PC-9 (cell line): ENCODE results near the gene MRO. TPM values are rescaled to one million over a fixed set of nuclear protein-coding genes. Genes with fewer than 3 reads are reported as not detected.

Source experiments
- BruUV-seq: library from RNA; stranded (reverse); fragments of 400-500 nt; replicated peaks from 2 replicates; lab custom pipeline; 2021; lab: Mats Ljungman, UMichigan
- CTCF ChIA-PET: fragments of 300-600 bp; sonication (Branson Sonifier 250); formaldehyde crosslinking; loops from one replicate; lab custom pipeline; 2022; ENCODE audit warnings: antibody characterized with exemption; lab: Charles Lee
- POLR2A ChIA-PET: fragments of 300-600 bp; sonication (Branson Sonifier 250); formaldehyde crosslinking; loops from one replicate; lab custom pipeline; 2022; ENCODE audit warnings: antibody characterized with exemption; ENCODE audit not compliant: unreplicated experiment; lab: Charles Lee
- DNase-seq, 2 experiments: peaks; one replicate each; pipeline versions ENCODE4 v3.0.0 to v3.0.0-alpha.2; 2015 to 2022; ENCODE audit warnings: mixed read lengths in 1 of 2
- H2AFZ ChIP-seq: fragments of 200-600 bp; sonication (generic); 2 replicates; pipeline ENCODE4 v1.8.1; 2017; ENCODE audit warnings: antibody characterized with exemption
- H3F3A ChIP-seq: fragments of 200-600 bp; sonication (generic); 2 replicates; pipeline ENCODE4 v1.8.1; 2017; ENCODE audit warnings: antibody characterized with exemption, mild to moderate bottlenecking, low read depth; ENCODE audit not compliant: insufficient read depth
- H3K27ac ChIP-seq: fragments of 200-600 bp; sonication (generic); 2 replicates; pipeline ENCODE4 v1.6.1; 2016; ENCODE audit warnings: mixed run types
- H3K27me3 ChIP-seq: fragments of 200-600 bp; sonication (generic); 2 replicates; pipeline ENCODE4 v1.6.1; 2016; ENCODE audit warnings: low read depth, mixed run types; ENCODE audit not compliant: insufficient read depth
- H3K36me3 ChIP-seq: fragments of 200-600 bp; sonication (generic); 2 replicates; pipeline ENCODE4 v1.6.1; 2016; ENCODE audit warnings: low read depth, mixed run types
- H3K4me1 ChIP-seq: fragments of 200-600 bp; sonication (generic); replicated peaks from 2 replicates; pipeline ENCODE4 v1.6.1; 2016; ENCODE audit warnings: mixed run types; ENCODE audit not compliant: insufficient read depth
- H3K4me2 ChIP-seq: fragments of 200-600 bp; sonication (generic); 2 replicates; pipeline ENCODE4 v1.6.1; 2017; ENCODE audit warnings: mixed run types
- H3K4me3 ChIP-seq: fragments of 200-600 bp; sonication (generic); 2 replicates; pipeline ENCODE4 v1.6.1; 2016; ENCODE audit warnings: mixed run types
- H3K79me2 ChIP-seq: fragments of 200-600 bp; sonication (generic); 2 replicates; pipeline ENCODE4 v1.6.1; 2017; ENCODE audit warnings: low read depth, mixed run types
- H3K9me2 ChIP-seq: fragments of 200-600 bp; sonication (generic); 2 replicates; pipeline ENCODE4 v1.8.1; 2017; ENCODE audit warnings: mild to moderate bottlenecking; ENCODE audit not compliant: insufficient read depth
- H3K9me3 ChIP-seq: fragments of 200-600 bp; sonication (generic); 2 replicates; pipeline ENCODE4 v1.8.1; 2016; ENCODE audit warnings: low read depth; ENCODE audit not compliant: insufficient read depth
- H4K20me1 ChIP-seq: fragments of 200-600 bp; sonication (generic); 2 replicates; pipeline ENCODE4 v1.8.1; 2017; ENCODE audit not compliant: insufficient read depth
- EZH2 ChIP-seq: fragments of 200-600 bp; sonication (generic); IDR thresholded peaks from 2 replicates; pipeline ENCODE4 v1.8.0; 2017; ENCODE audit warnings: antibody characterized with exemption, low read depth
- intact Hi-C: fragments of 100-400 bp; cut with micrococcal nuclease; formaldehyde crosslinking; loops from one replicate; pipeline ENCODE4 v1.10.0; 2022; ENCODE audit not compliant: unreplicated experiment
- total RNA-seq: library from RNA; stranded (reverse); gene quantifications from 2 replicates; pipeline ENCODE4 v1.2.3, GENCODE V29; 2021
- TF ChIP-seq, protein P1 (sequence below): fragments of 200-600 bp; sonication (generic); conservative IDR thresholded peaks from 2 replicates; pipeline ENCODE4 v1.6.1; 2017; ENCODE audit warnings: mixed run types, antibody characterized with exemption, mild to moderate bottlenecking, moderate library complexity

Gene MRO
- total RNA-seq, 1 experiment from 2014 or later = not detected

DNA sequence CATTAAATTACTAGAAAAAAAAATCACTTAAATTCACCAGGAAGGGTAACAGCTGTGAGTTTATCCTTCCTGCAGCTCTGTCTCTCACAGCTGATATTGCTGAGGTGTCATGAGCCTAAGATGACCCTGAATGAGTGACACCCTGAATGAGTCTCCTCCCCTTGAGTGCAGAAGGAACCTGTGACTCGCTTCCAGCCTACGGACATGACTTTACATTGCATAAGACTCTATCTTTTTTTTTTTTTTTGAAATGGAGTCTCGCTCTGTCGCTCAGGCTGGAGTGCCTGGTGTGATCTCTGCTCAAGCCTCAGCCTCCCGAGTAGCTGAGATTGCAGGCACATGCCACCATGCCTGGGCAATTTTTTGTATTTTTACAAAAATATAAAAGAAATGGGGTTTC is 14.1 kb downstream of the MRO start:
- Histone ChIP-seq H3K4me2 (no peak overlapping the region), H3K4me3 (no peak overlapping the region), H3K9me2 (no peaks in the 10 kb centered on the region; the same call in 1 of the 2 replicates), H3K9me3 (no peaks in the 10 kb centered on the region), H3K27me3 (no peaks in the 10 kb centered on the region), H2AFZ (no peak overlapping the region), H3K79me2 (no peaks in the 10 kb centered on the region), H4K20me1 (no peaks in the 10 kb centered on the region), H3F3A (no peaks in the 10 kb centered on the region), H3K4me1 (no peaks in the 10 kb centered on the region), H3K36me3 (no peaks in the 10 kb centered on the region), H3K27ac (no peak overlapping the region)
- intact Hi-C loops = no loop called here
- BruUV-seq = no TSS peak
- TF ChIP-seq, protein P1, sequence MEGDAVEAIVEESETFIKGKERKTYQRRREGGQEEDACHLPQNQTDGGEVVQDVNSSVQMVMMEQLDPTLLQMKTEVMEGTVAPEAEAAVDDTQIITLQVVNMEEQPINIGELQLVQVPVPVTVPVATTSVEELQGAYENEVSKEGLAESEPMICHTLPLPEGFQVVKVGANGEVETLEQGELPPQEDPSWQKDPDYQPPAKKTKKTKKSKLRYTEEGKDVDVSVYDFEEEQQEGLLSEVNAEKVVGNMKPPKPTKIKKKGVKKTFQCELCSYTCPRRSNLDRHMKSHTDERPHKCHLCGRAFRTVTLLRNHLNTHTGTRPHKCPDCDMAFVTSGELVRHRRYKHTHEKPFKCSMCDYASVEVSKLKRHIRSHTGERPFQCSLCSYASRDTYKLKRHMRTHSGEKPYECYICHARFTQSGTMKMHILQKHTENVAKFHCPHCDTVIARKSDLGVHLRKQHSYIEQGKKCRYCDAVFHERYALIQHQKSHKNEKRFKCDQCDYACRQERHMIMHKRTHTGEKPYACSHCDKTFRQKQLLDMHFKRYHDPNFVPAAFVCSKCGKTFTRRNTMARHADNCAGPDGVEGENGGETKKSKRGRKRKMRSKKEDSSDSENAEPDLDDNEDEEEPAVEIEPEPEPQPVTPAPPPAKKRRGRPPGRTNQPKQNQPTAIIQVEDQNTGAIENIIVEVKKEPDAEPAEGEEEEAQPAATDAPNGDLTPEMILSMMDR = no peak
- no peak for TF ChIP-seq EZH2
- CTCF ChIA-PET = no interaction called here
- POLR2A ChIA-PET = no interaction called here
- DNase-seq = no peak

DNA sequence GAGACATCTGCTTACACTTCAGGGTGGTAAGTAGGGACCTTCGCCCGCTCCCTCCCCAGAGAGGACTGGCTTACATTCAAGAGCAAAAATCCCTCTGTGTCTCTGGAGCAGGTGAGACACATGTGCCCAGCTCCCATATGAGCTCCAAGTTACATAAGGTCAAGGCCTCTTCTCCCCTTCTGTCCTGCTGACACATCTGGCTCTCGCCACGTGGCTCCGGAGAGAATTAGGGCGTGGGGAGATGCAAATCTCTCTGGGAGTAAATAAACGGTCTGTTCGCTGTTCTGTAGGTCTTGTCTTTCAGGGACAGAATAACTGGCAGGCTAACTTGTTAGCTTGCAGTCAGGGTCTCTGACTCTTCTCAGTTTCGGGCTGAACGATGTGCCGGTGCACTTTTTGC is 16.2 kb downstream of the MRO start:
- H4K20me1 ChIP-seq = no peaks in the 10 kb centered on the region
- no peaks in the 10 kb centered on the region for H3K79me2 ChIP-seq
- H3F3A ChIP-seq = no peaks in the 10 kb centered on the region
- no peaks in the 10 kb centered on the region for H3K4me1 ChIP-seq
- no peak for DNase-seq
- H3K4me3 ChIP-seq = no peak overlapping the region
- intact Hi-C loops = no loop called here
- ChIA-PET POLR2A (no interaction called here), CTCF (no interaction called here)
- no peaks in the 10 kb centered on the region for H3K9me3 ChIP-seq
- H3K27me3 ChIP-seq = no peaks in the 10 kb centered on the region
- H2AFZ ChIP-seq = no peak overlapping the region
- no TSS peak for BruUV-seq
- TF ChIP-seq, protein P1 = no peak
- TF ChIP-seq EZH2 = no peak
- H3K4me2 ChIP-seq = no peak overlapping the region
- no peak overlapping the region for H3K27ac ChIP-seq
- H3K36me3 ChIP-seq = no peaks in the 10 kb centered on the region
- H3K9me2 ChIP-seq = no peaks in the 10 kb centered on the region; the same call in 1 of the 2 replicates

DNA sequence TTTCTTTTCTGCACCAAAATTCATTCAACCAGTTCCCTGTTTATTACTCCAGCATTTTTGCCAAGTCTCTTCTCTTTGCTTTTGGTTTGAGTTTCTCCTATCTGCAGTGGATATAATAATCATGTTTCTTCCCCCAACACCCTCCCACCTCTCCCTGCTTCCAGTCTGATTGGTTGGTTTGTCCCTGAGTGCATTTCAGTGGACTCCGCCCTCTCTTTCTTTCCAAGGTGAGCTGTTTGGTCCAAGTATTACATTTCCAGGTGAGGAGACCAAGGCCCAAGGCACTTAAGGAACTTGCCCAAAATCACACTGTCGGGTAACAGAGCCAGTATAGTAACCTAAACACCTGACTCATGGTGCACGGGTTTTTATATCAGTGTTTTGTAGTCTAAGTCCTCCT is 17.7 kb downstream of the MRO start:
- Histone ChIP-seq H3K27ac (no peak overlapping the region), H3K4me2 (no peak overlapping the region), H3F3A (no peaks in the 10 kb centered on the region), H3K36me3 (no peaks in the 10 kb centered on the region), H3K79me2 (no peaks in the 10 kb centered on the region), H3K9me2 (no peaks in the 10 kb centered on the region; the same call in 1 of the 2 replicates), H3K9me3 (no peaks in the 10 kb centered on the region), H2AFZ (no peak overlapping the region), H4K20me1 (no peaks in the 10 kb centered on the region), H3K4me3 (no peak overlapping the region), H3K4me1 (no peaks in the 10 kb centered on the region), H3K27me3 (no peaks in the 10 kb centered on the region)
- intact Hi-C loops = no loop called here
- no peak for DNase-seq
- ChIA-PET POLR2A (no interaction called here), CTCF (no interaction called here)
- no peak for TF ChIP-seq EZH2
- TF ChIP-seq, protein P1 = no peak
- BruUV-seq = no TSS peak
